K562 (cell line): ENCODE results near the gene TFE3. TPM values are rescaled to one million over a fixed set of nuclear protein-coding genes. Genes with fewer than 3 reads are reported as not detected.

Experiments
- BRD4 ChIP-seq: fragments of 200-600 bp; sonication (generic); IDR thresholded peaks from 2 replicates; pipeline ENCODE4 v1.6.1; 2017; ENCODE audit warnings: inconsistent platforms
- CEBPG ChIP-seq, 3 experiments: fragments of 200-800 bp in 1 of 3; sonication (Bioruptor generic) in 1 of 3; sonication (generic) in 1 of 3; formaldehyde crosslinking in 1 of 3; IDR thresholded peaks in 2 of 3; conservative IDR thresholded peaks in 1 of 3; 2 replicates each; pipeline versions ENCODE4 v1.6.1 to v1.8.0; 2016 to 2022; ENCODE audit warnings: missing compliant biosample characterization in 2 of 3, missing genetic modification characterization in 2 of 3, mild to moderate bottlenecking in 1 of 3, missing genetic modification reagents in 1 of 3
- PHF21A ChIP-seq: fragments of 450-650 bp; IDR thresholded peaks from 2 replicates; pipeline ENCODE4 v1.6.1; 2017; ENCODE audit warnings: low read depth, borderline replicate concordance
- SP1 ChIP-seq: sonication (generic); formaldehyde crosslinking; IDR thresholded peaks from 2 replicates; pipeline ENCODE4 v1.8.1; 2022; ENCODE audit warnings: mild to moderate bottlenecking, missing genetic modification reagents
- ZNF232 ChIP-seq: sonication (generic); formaldehyde crosslinking; IDR thresholded peaks from 2 replicates; pipeline ENCODE4 v1.8.0; 2022; ENCODE audit warnings: mild to moderate bottlenecking, missing genetic modification reagents
- ZNF584 ChIP-seq: fragments of 200-800 bp; sonication (Bioruptor generic); IDR thresholded peaks from 2 replicates; pipeline ENCODE4 v1.6.1; 2016; ENCODE audit warnings: low read depth, mild to moderate bottlenecking, missing genetic modification characterization, missing compliant biosample characterization
- polyA plus RNA-seq, 8 experiments: library from polyadenylated mRNA; depleted of rRNA in 4 of 8; stranded (reverse) in 5 of 8; unstranded in 3 of 8; fragments of >200 nt; fragmentation: Nextera tagmentation in 2 of 8; fragmentation: Illumina TruSeq in 1 of 8; extraction: Ambion mirVana in 2 of 8; extraction: Trizol in 1 of 8; gene quantifications; 2 replicates each; pipeline versions ENCODE4 v1.2.1 to v1.2.3, GENCODE V29; 2011 to 2014; ENCODE audit warnings: inconsistent platforms in 1 of 8, missing spikeins in 1 of 8
- total RNA-seq, 7 experiments: library from RNA; depleted of rRNA in 6 of 7; stranded (reverse); fragments of >200 nt in 6 of 7; fragmentation: Illumina TruSeq in 2 of 7; extraction: Trizol in 2 of 7; gene quantifications; 2 replicates each; pipeline versions ENCODE4 v1.2.1 to v1.2.3, GENCODE V29; 2011 to 2021; ENCODE audit warnings: low replicate concordance in 1 of 7
- TF ChIP-seq, protein P1 (sequence below): IDR thresholded peaks from 2 replicates; pipeline ENCODE4 v1.6.1; 2014; ENCODE audit warnings: antibody characterized with exemption
- TF ChIP-seq, protein P2 (sequence below): sonication (generic); IDR thresholded peaks from 2 replicates; pipeline ENCODE4 v1.6.1; 2016
- TF ChIP-seq, protein P3 (sequence below): sonication (generic); formaldehyde crosslinking; IDR thresholded peaks from 2 replicates; pipeline ENCODE4 v1.8.0; 2022; ENCODE audit warnings: mild to moderate bottlenecking, missing genetic modification reagents

Gene TFE3
- total and polyA plus RNA-seq, 9 of the 15 experiments (the other 6 are each of a cell fraction or from before 2014, with no cell fraction given): 1.9 to 20.3 (median 11.9) TPM

DNA sequence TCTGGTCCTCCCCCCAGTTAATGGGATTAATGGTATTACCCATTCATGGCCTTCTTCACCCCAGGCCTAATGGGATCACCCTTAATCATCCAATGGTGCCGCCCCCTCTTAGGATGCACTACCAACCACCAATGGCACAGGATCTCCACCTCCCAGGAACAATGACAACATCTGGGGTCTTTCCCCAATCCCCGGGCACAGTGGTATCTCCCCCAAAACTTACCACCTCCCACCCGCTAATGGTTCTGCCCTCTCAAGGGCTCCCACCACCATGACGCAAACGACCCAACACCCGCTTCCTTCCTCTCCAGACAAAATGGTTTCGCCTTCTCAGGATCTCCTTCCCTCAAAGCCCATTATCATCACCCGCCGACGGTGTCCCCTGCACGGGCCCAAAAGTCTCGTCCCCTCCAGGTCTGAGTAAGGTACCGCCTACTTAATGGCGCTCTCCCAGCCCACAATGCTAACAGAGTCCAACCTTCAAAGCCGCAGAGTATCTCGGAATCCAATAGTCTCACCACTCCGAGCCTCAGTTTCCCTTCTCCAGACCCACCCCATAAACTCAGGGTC is 41.6 kb downstream of the TFE3 start (continued):
- TF ChIP-seq CEBPG (CRISPR knock-in tag; IDR thresholded peaks at IDR 0.05) (0 out of 2 replicates have a peak, but pooled peaks have one; percentile 6), CEBPG (tag; conservative IDR thresholded peaks at IDR 0.05 in 1 of 2, IDR thresholded peaks at IDR 0.05 in 1 of 2) (no peak), PHF21A (no peak), ZNF232 (CRISPR knock-in tag) (no peak), BRD4 (peak; percentile 22; the same call in 1 of the 2 replicates), SP1 (CRISPR knock-in tag) (0 out of 2 replicates have a peak, but pooled peaks have one; percentile 29), ZNF584 (no peak)
- TF ChIP-seq, protein P1, sequence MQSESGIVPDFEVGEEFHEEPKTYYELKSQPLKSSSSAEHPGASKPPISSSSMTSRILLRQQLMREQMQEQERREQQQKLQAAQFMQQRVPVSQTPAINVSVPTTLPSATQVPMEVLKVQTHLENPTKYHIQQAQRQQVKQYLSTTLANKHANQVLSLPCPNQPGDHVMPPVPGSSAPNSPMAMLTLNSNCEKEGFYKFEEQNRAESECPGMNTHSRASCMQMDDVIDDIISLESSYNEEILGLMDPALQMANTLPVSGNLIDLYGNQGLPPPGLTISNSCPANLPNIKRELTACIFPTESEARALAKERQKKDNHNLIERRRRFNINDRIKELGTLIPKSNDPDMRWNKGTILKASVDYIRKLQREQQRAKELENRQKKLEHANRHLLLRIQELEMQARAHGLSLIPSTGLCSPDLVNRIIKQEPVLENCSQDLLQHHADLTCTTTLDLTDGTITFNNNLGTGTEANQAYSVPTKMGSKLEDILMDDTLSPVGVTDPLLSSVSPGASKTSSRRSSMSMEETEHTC: no peak
- TF ChIP-seq, protein P2, sequence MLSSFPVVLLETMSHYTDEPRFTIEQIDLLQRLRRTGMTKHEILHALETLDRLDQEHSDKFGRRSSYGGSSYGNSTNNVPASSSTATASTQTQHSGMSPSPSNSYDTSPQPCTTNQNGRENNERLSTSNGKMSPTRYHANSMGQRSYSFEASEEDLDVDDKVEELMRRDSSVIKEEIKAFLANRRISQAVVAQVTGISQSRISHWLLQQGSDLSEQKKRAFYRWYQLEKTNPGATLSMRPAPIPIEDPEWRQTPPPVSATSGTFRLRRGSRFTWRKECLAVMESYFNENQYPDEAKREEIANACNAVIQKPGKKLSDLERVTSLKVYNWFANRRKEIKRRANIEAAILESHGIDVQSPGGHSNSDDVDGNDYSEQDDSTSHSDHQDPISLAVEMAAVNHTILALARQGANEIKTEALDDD: no peak
- TF ChIP-seq, protein P3, sequence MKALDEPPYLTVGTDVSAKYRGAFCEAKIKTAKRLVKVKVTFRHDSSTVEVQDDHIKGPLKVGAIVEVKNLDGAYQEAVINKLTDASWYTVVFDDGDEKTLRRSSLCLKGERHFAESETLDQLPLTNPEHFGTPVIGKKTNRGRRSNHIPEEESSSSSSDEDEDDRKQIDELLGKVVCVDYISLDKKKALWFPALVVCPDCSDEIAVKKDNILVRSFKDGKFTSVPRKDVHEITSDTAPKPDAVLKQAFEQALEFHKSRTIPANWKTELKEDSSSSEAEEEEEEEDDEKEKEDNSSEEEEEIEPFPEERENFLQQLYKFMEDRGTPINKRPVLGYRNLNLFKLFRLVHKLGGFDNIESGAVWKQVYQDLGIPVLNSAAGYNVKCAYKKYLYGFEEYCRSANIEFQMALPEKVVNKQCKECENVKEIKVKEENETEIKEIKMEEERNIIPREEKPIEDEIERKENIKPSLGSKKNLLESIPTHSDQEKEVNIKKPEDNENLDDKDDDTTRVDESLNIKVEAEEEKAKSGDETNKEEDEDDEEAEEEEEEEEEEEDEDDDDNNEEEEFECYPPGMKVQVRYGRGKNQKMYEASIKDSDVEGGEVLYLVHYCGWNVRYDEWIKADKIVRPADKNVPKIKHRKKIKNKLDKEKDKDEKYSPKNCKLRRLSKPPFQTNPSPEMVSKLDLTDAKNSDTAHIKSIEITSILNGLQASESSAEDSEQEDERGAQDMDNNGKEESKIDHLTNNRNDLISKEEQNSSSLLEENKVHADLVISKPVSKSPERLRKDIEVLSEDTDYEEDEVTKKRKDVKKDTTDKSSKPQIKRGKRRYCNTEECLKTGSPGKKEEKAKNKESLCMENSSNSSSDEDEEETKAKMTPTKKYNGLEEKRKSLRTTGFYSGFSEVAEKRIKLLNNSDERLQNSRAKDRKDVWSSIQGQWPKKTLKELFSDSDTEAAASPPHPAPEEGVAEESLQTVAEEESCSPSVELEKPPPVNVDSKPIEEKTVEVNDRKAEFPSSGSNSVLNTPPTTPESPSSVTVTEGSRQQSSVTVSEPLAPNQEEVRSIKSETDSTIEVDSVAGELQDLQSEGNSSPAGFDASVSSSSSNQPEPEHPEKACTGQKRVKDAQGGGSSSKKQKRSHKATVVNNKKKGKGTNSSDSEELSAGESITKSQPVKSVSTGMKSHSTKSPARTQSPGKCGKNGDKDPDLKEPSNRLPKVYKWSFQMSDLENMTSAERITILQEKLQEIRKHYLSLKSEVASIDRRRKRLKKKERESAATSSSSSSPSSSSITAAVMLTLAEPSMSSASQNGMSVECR (CRISPR knock-in tag): 0 out of 2 replicates have a peak, but pooled peaks have one; percentile 6
